GM19397 (cell line): Measurements from ENCODE around the gene TRIM24.
"Not testable (repeated sequence)": the region's sequence is repeated elsewhere in the genome, so short reads cannot be mapped to it uniquely, and the experiment has no call there.

Source experiments
- ATAC-seq: cut with Tn5 transposase; IDR thresholded peaks from one replicate; pipeline ENCODE4 v1.9.1; 2021; ENCODE audit warnings: mild to moderate bottlenecking, moderate library complexity; ENCODE audit not compliant: unreplicated experiment

The TRIM24 gene

GRCh38 chr7:138525757-138526156 is 65.7 kb downstream of the TRIM24 start:
- no peak for ATAC-seq

- no peak for ATAC-seq
Observed at GRCh38 chr7:138527746-138528223, 67.7 kb downstream of the TRIM24 start.

GRCh38 chr7:138536833-138537232 is 76.8 kb downstream of the TRIM24 start:
- not testable (repeated sequence) for ATAC-seq

- no peak for ATAC-seq
Observed at GRCh38 chr7:138538518-138538917, 78.5 kb downstream of the TRIM24 start.

GRCh38 chr7:138538997-138539644 is 79.1 kb downstream of the TRIM24 start:
- ATAC-seq: no peak

- peak; percentile 81 for ATAC-seq
Observed at GRCh38 chr7:138542183-138542582, 82.1 kb downstream of the TRIM24 start.

GRCh38 chr7:138543739-138544138 is 83.7 kb downstream of the TRIM24 start:
- no peak for ATAC-seq

- ATAC-seq: no peak
Observed at GRCh38 chr7:138545123-138545522, 85.1 kb downstream of the TRIM24 start.

- ATAC-seq: no peak
Observed at GRCh38 chr7:138546064-138546619, 86.1 kb downstream of the TRIM24 start.

- ATAC-seq: no peak
Observed at GRCh38 chr7:138546829-138547228, 86.8 kb downstream of the TRIM24 start.

GRCh38 chr7:138549082-138549481 is 89.0 kb downstream of the TRIM24 start:
- ATAC-seq: no peak

GRCh38 chr7:138550337-138550736 is 90.3 kb downstream of the TRIM24 start:
- ATAC-seq: no peak

GRCh38 chr7:138551102-138551501 is 91.0 kb downstream of the TRIM24 start:
- no peak for ATAC-seq

- ATAC-seq: no peak
Observed at GRCh38 chr7:138553805-138554204, 93.7 kb downstream of the TRIM24 start.

- no peak for ATAC-seq
Observed at GRCh38 chr7:138554674-138555073, 94.6 kb downstream of the TRIM24 start.

GRCh38 chr7:138555684-138556083 is 95.6 kb downstream of the TRIM24 start:
- ATAC-seq: no peak

- no peak for ATAC-seq
Observed at GRCh38 chr7:138556771-138557484, 96.9 kb downstream of the TRIM24 start.

GRCh38 chr7:138559448-138559847 is 99.4 kb downstream of the TRIM24 start:
- ATAC-seq: no peak

- no peak for ATAC-seq
Observed at GRCh38 chr7:138563808-138564207, 103.7 kb downstream of the TRIM24 start.

- ATAC-seq: no peak
Observed at GRCh38 chr7:138564365-138564764, 104.3 kb downstream of the TRIM24 start.

GRCh38 chr7:138565071-138565450 is 105.0 kb downstream of the TRIM24 start:
- no peak for ATAC-seq

- ATAC-seq: no peak
Observed at GRCh38 chr7:138565451-138566114, 105.5 kb downstream of the TRIM24 start.
